ENCODE results near the gene PDGFC. TPM values are rescaled to one million over a fixed set of nuclear protein-coding genes. Genes with fewer than 3 reads are reported as not detected.

Gene PDGFC
- polyA plus RNA-seq, 1 donor from 2014 or later = 3.8 TPM

DNA sequence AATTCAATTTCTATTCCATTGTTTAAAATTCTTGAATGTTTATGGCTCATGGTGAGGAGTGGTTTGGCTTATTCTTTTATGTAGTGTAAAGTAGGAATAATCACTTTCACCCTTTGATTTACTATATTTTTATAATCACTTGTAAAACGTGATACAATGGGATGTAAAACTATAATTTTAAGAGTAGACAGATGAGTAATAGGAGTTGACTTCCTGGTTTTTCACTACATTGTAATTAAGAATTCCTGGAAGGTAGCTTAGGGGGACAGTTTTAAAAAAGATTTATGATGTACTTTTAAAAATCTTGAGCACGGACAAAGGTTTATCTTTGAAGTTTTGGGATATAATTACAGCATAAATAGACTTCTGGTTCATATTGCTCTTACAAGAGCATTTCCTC is 65.3 kb downstream of the PDGFC start:
- TF ChIP-seq SMC3 (conservative IDR thresholded peaks at IDR 0.05; ENCODE audit: poor library complexity) (no peak), EZH2 (IDR thresholded peaks at IDR 0.05; ENCODE audit: borderline replicate concordance, insufficient read depth, low read length, poor library complexity, severe bottlenecking) (no peak), MXI1 (conservative IDR thresholded peaks at IDR 0.05; ENCODE audit: poor library complexity, severe bottlenecking) (no peak), POLR2AphosphoS5 (IDR thresholded peaks at IDR 0.05) (no peak), EP300 (conservative IDR thresholded peaks at IDR 0.05; ENCODE audit: poor library complexity, severe bottlenecking) (no peak), RAD21 (conservative IDR thresholded peaks at IDR 0.05) (no peak), TAF1 (IDR thresholded peaks at IDR 0.05; ENCODE audit: low read depth) (no peak)
- TF ChIP-seq, protein P1, sequence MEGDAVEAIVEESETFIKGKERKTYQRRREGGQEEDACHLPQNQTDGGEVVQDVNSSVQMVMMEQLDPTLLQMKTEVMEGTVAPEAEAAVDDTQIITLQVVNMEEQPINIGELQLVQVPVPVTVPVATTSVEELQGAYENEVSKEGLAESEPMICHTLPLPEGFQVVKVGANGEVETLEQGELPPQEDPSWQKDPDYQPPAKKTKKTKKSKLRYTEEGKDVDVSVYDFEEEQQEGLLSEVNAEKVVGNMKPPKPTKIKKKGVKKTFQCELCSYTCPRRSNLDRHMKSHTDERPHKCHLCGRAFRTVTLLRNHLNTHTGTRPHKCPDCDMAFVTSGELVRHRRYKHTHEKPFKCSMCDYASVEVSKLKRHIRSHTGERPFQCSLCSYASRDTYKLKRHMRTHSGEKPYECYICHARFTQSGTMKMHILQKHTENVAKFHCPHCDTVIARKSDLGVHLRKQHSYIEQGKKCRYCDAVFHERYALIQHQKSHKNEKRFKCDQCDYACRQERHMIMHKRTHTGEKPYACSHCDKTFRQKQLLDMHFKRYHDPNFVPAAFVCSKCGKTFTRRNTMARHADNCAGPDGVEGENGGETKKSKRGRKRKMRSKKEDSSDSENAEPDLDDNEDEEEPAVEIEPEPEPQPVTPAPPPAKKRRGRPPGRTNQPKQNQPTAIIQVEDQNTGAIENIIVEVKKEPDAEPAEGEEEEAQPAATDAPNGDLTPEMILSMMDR (IDR thresholded peaks at IDR 0.05; ENCODE audit: poor library complexity, severe bottlenecking) = no peak
- TF ChIP-seq, protein P2, sequence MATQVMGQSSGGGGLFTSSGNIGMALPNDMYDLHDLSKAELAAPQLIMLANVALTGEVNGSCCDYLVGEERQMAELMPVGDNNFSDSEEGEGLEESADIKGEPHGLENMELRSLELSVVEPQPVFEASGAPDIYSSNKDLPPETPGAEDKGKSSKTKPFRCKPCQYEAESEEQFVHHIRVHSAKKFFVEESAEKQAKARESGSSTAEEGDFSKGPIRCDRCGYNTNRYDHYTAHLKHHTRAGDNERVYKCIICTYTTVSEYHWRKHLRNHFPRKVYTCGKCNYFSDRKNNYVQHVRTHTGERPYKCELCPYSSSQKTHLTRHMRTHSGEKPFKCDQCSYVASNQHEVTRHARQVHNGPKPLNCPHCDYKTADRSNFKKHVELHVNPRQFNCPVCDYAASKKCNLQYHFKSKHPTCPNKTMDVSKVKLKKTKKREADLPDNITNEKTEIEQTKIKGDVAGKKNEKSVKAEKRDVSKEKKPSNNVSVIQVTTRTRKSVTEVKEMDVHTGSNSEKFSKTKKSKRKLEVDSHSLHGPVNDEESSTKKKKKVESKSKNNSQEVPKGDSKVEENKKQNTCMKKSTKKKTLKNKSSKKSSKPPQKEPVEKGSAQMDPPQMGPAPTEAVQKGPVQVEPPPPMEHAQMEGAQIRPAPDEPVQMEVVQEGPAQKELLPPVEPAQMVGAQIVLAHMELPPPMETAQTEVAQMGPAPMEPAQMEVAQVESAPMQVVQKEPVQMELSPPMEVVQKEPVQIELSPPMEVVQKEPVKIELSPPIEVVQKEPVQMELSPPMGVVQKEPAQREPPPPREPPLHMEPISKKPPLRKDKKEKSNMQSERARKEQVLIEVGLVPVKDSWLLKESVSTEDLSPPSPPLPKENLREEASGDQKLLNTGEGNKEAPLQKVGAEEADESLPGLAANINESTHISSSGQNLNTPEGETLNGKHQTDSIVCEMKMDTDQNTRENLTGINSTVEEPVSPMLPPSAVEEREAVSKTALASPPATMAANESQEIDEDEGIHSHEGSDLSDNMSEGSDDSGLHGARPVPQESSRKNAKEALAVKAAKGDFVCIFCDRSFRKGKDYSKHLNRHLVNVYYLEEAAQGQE (IDR thresholded peaks at IDR 0.05; ENCODE audit: borderline replicate concordance) = no peak
- Histone ChIP-seq H3K27ac (ENCODE audit: low read length) (no peak overlapping the region), H3K9me2 (ENCODE audit: insufficient read depth, low read length) (no peaks in the 10 kb centered on the region), H3K9me3 (ENCODE audit: low read length) (no peaks in the 10 kb centered on the region), H3K27me3 (ENCODE audit: insufficient read depth, low read depth, low read length) (no peaks in the 10 kb centered on the region), H3K4me3 (ENCODE audit: low read length) (no peak overlapping the region), H3K36me3 (ENCODE audit: insufficient read depth, low read length) (no peaks in the 10 kb centered on the region), H3F3A (ENCODE audit: insufficient read depth, low read length, poor library complexity, severe bottlenecking) (no peaks in the 10 kb centered on the region), H3K4me2 (ENCODE audit: low read length) (no peak overlapping the region), H2AFZ (ENCODE audit: low read depth, low read length) (no peak overlapping the region), H3K79me2 (replicated peaks; ENCODE audit: insufficient read depth, low read length) (no peaks in the 10 kb centered on the region), H3K9ac (ENCODE audit: low read length) (no peak overlapping the region), H4K20me1 (ENCODE audit: insufficient read depth) (no peaks in the 10 kb centered on the region)

DNA sequence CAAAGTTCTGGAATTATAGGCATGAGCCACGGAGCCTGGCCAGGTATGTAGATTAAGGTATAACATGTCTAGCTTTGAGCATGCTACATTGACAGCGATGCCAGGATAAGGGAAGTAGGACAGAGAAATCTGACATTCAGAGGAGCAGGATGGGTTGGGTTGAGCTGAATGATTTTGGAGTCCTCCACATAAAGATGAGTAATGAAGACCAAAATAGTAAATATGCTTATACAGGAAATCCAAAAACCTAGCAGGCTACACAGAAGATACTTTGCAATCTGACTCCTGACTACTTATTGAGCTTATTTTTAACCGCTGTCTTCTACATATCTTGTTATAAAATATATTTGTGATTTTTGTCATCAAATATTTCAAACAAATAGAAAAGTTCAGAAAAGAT is 69.7 kb downstream of the PDGFC start:
- Histone ChIP-seq H3K9me2 (ENCODE audit: insufficient read depth, low read length) (no peaks in the 10 kb centered on the region), H3K36me3 (ENCODE audit: insufficient read depth, low read length) (no peaks in the 10 kb centered on the region), H3K4me3 (ENCODE audit: low read length) (no peak overlapping the region), H3K27me3 (ENCODE audit: insufficient read depth, low read depth, low read length) (no peaks in the 10 kb centered on the region), H3K79me2 (replicated peaks; ENCODE audit: insufficient read depth, low read length) (no peaks in the 10 kb centered on the region), H4K20me1 (ENCODE audit: insufficient read depth) (no peaks in the 10 kb centered on the region), H3K4me2 (ENCODE audit: low read length) (no peak overlapping the region), H3K27ac (ENCODE audit: low read length) (no peak overlapping the region), H3K9ac (ENCODE audit: low read length) (no peak overlapping the region), H3K9me3 (ENCODE audit: low read length) (no peaks in the 10 kb centered on the region), H3F3A (ENCODE audit: insufficient read depth, low read length, poor library complexity, severe bottlenecking) (no peaks in the 10 kb centered on the region), H2AFZ (ENCODE audit: low read depth, low read length) (no peak overlapping the region)
- TF ChIP-seq RAD21 (conservative IDR thresholded peaks at IDR 0.05) = no peak
- no peak for TF ChIP-seq TAF1 (IDR thresholded peaks at IDR 0.05; ENCODE audit: low read depth)
- no peak for TF ChIP-seq MXI1 (conservative IDR thresholded peaks at IDR 0.05; ENCODE audit: poor library complexity, severe bottlenecking)
- no peak for TF ChIP-seq SMC3 (conservative IDR thresholded peaks at IDR 0.05; ENCODE audit: poor library complexity)
- TF ChIP-seq EP300 (conservative IDR thresholded peaks at IDR 0.05; ENCODE audit: poor library complexity, severe bottlenecking) = no peak
- TF ChIP-seq EZH2 (IDR thresholded peaks at IDR 0.05; ENCODE audit: borderline replicate concordance, insufficient read depth, low read length, poor library complexity, severe bottlenecking) = no peak
- TF ChIP-seq POLR2AphosphoS5 (IDR thresholded peaks at IDR 0.05) = no peak
- TF ChIP-seq, protein P1 (IDR thresholded peaks at IDR 0.05; ENCODE audit: poor library complexity, severe bottlenecking) = no peak
- TF ChIP-seq, protein P2 (IDR thresholded peaks at IDR 0.05; ENCODE audit: borderline replicate concordance) = no peak
